GM18502 (cell line): ENCODE results near the gene CLSTN2.

ENCODE experiments used
- ATAC-seq: cut with Tn5 transposase; IDR thresholded peaks from one replicate; pipeline ENCODE4 v1.9.1; 2021; ENCODE audit warnings: mild to moderate bottlenecking; ENCODE audit not compliant: unreplicated experiment, poor library complexity

The CLSTN2 gene

GRCh38 chr3:140308535-140308934 lies 373.6 kb downstream of the CLSTN2 start:
- no peak for ATAC-seq

GRCh38 chr3:140311428-140311827 lies 376.4 kb downstream of the CLSTN2 start:
- no peak for ATAC-seq

- no peak for ATAC-seq
Observed at GRCh38 chr3:140315955-140316354, 381.0 kb downstream of the CLSTN2 start.

GRCh38 chr3:140316466-140316865 lies 381.5 kb downstream of the CLSTN2 start:
- ATAC-seq: no peak

- no peak for ATAC-seq
Observed at GRCh38 chr3:140316868-140317400, 381.9 kb downstream of the CLSTN2 start.

GRCh38 chr3:140319739-140320138 lies 384.8 kb downstream of the CLSTN2 start:
- no peak for ATAC-seq

GRCh38 chr3:140323561-140323960 lies 388.6 kb downstream of the CLSTN2 start:
- no peak for ATAC-seq

- ATAC-seq: no peak
Observed at GRCh38 chr3:140332131-140332530, 397.1 kb downstream of the CLSTN2 start.

GRCh38 chr3:140334132-140334929 lies 399.3 kb downstream of the CLSTN2 start:
- ATAC-seq: no peak

- ATAC-seq: no peak
Observed at GRCh38 chr3:140336465-140336864, 401.5 kb downstream of the CLSTN2 start.

- no peak for ATAC-seq
Observed at GRCh38 chr3:140338916-140339315, 403.9 kb downstream of the CLSTN2 start.

- ATAC-seq: no peak
Observed at GRCh38 chr3:140341203-140341602, 406.2 kb downstream of the CLSTN2 start.

GRCh38 chr3:140341817-140342403 lies 406.9 kb downstream of the CLSTN2 start:
- ATAC-seq: no peak

- no peak for ATAC-seq
Observed at GRCh38 chr3:140342668-140343067, 407.7 kb downstream of the CLSTN2 start.

GRCh38 chr3:140343211-140344081 lies 408.5 kb downstream of the CLSTN2 start:
- ATAC-seq: no peak

- no peak for ATAC-seq
Observed at GRCh38 chr3:140344082-140344454, 409.1 kb downstream of the CLSTN2 start.

- no peak for ATAC-seq
Observed at GRCh38 chr3:140344601-140345205, 409.7 kb downstream of the CLSTN2 start.

GRCh38 chr3:140347151-140347550 lies 412.2 kb downstream of the CLSTN2 start:
- no peak for ATAC-seq

- no peak for ATAC-seq
Observed at GRCh38 chr3:140349938-140350337, 415.0 kb downstream of the CLSTN2 start.

- no peak for ATAC-seq
Observed at GRCh38 chr3:140351466-140351865, 416.5 kb downstream of the CLSTN2 start.
